ENCODE data around the gene SARS1.

- TF ChIP-seq CTCF (IDR thresholded peaks at IDR 0.05), result no peak
- TF ChIP-seq EZH2 (IDR thresholded peaks at IDR 0.05), result no peak
Measured at GRCh38 chr1:109248444-109248796, 34.7 kb downstream of the SARS1 start.

All from neural progenitor cell (in vitro differentiated cells).